K562 (cell line): ENCODE measurements around the gene SLTM. TPM values are rescaled to one million over a fixed set of nuclear protein-coding genes. Genes with fewer than 3 reads are reported as not detected.

Experiments
- ATAC-seq: fragments of 200-7000 bp; cut with Tn5 transposase; 3 replicates; pipeline ENCODE4 v1.9.1; 2020; ENCODE audit warnings: moderate library complexity
- BruUV-seq: library from RNA; stranded (reverse); fragments of 400-500 nt; replicated peaks from 2 replicates; lab custom pipeline; 2021; lab: Mats Ljungman, UMichigan
- CTCF ChIA-PET: fragments of 300-600 bp; formaldehyde crosslinking; extraction: SDS; loops from one replicate; lab custom pipeline; 2021; ENCODE audit warnings: low intra/inter-chr PET ratio; lab: Yijun Ruan, JAX
- POLR2A ChIA-PET: fragments of 300-600, 350-650 bp; sonication (Branson Sonifier 250); formaldehyde crosslinking; extraction: SDS; loops from one replicate; lab custom pipeline; 2021; ENCODE audit warnings: antibody characterized with exemption, inconsistent platforms; lab: Yijun Ruan, JAX
- DNase-seq, 4 experiments: peaks; one replicate each; pipeline versions ENCODE4 v3.0.0 to v3.0.0-alpha.2; 2011 to 2018; ENCODE audit warnings: low spot score in 3 of 4, mixed read lengths in 3 of 4; ENCODE audit errors: extremely low read depth in 1 of 4
- FAIRE-seq: peaks from 2 replicates; lab custom pipeline; 2011; peaks lifted over from hg19 to GRCh38; lab: Jason Lieb, UNC
- H2AFZ ChIP-seq: 2 replicates; pipeline ENCODE4 v1.6.0; 2011; ENCODE audit warnings: low read depth, low read length, control low read depth, inconsistent platforms
- H3K27ac ChIP-seq: fragments of 200-600 bp; 3 replicates; pipeline ENCODE4 v1.8.0; 2011; ENCODE audit warnings: low read depth, mild to moderate bottlenecking, control low read depth, inconsistent platforms, low read length, moderate library complexity, mixed read lengths; ENCODE audit errors: extremely low read depth
- H3K27me3 ChIP-seq, 2 experiments: fragments of 300-600 bp in 1 of 2; 2 replicates in 1 of 2; 3 replicates in 1 of 2; pipeline versions ENCODE4 v1.6.0 to v1.8.0; 2011; ENCODE audit warnings: inconsistent platforms in 2 of 2, low read length in 2 of 2, mild to moderate bottlenecking in 1 of 2, mixed read lengths in 1 of 2, moderate library complexity in 1 of 2; ENCODE audit not compliant: control insufficient read depth in 2 of 2, insufficient read depth in 2 of 2
- H3K36me3 ChIP-seq: fragments of 300-600 bp; 3 replicates; pipeline ENCODE4 v1.8.0; 2011; ENCODE audit warnings: mild to moderate bottlenecking, low read length, inconsistent platforms; ENCODE audit not compliant: control insufficient read depth, insufficient read depth
- H3K4me1 ChIP-seq, 2 experiments: fragments of 200-600 bp in 1 of 2; replicated peaks in 1 of 2; 2 replicates in 1 of 2; 3 replicates in 1 of 2; pipeline versions ENCODE4 v1.5.1 to v1.8.0; 2011; ENCODE audit warnings: inconsistent platforms in 2 of 2, low read length in 2 of 2, mild to moderate bottlenecking in 1 of 2, mixed read lengths in 1 of 2, moderate library complexity in 1 of 2; ENCODE audit not compliant: control insufficient read depth in 2 of 2, insufficient read depth in 2 of 2
- H3K4me2 ChIP-seq: 2 replicates; pipeline ENCODE4 v1.6.1; 2011; ENCODE audit warnings: low read length, control low read depth, inconsistent platforms, mixed read lengths; ENCODE audit not compliant: insufficient read depth
- H3K4me3 ChIP-seq: fragments of 200-600 bp; sonication (generic), shearing (Covaris generic); 2 replicates; pipeline ENCODE4 v1.5.1; 2016; ENCODE audit warnings: control low read depth, inconsistent platforms
- H3K79me2 ChIP-seq: fragments of 200-600 bp; 3 replicates; pipeline ENCODE4 v1.8.0; 2011; ENCODE audit warnings: low read length, inconsistent platforms; ENCODE audit not compliant: control insufficient read depth, insufficient read depth
- H3K9ac ChIP-seq, 2 experiments: 2 replicates each; pipeline versions ENCODE4 v1.6.0 to v1.6.1; 2011; ENCODE audit warnings: low read depth in 2 of 2, low read length in 2 of 2, control low read depth in 1 of 2, inconsistent platforms in 1 of 2, mild to moderate bottlenecking in 1 of 2, mixed read lengths in 1 of 2; ENCODE audit not compliant: insufficient read depth in 1 of 2
- H3K9me1 ChIP-seq: one replicate; pipeline ENCODE4 v1.6.0; 2011; ENCODE audit warnings: inconsistent platforms, mild to moderate bottlenecking, low read length, moderate library complexity; ENCODE audit not compliant: control insufficient read depth, insufficient read depth
- H3K9me3 ChIP-seq: replicated peaks from 2 replicates; pipeline ENCODE4 v1.5.1; 2011; ENCODE audit warnings: low read depth, low read length, inconsistent platforms; ENCODE audit not compliant: control insufficient read depth, insufficient read depth
- H4K20me1 ChIP-seq: replicated peaks from 2 replicates; pipeline ENCODE4 v1.6.1; 2011; ENCODE audit warnings: low read length, inconsistent platforms, mixed read lengths; ENCODE audit not compliant: control insufficient read depth, insufficient read depth
- IRF2 ChIP-seq: sonication (generic); formaldehyde crosslinking; IDR thresholded peaks from 2 replicates; pipeline ENCODE4 v1.8.1; 2022; ENCODE audit warnings: mild to moderate bottlenecking, missing genetic modification reagents
- MYBL2 ChIP-seq, 2 experiments: fragments of 450-650 bp in 1 of 2; sonication (generic) in 1 of 2; formaldehyde crosslinking in 1 of 2; IDR thresholded peaks; 2 replicates each; pipeline versions ENCODE4 v1.6.1 to v1.8.1; 2017 to 2022; ENCODE audit warnings: borderline replicate concordance in 1 of 2, inconsistent platforms in 1 of 2, low read depth in 1 of 2, mild to moderate bottlenecking in 1 of 2, missing genetic modification reagents in 1 of 2, moderate library complexity in 1 of 2
- POLR2G ChIP-seq: fragments of 200-400 bp; formaldehyde crosslinking; IDR thresholded peaks from 2 replicates; pipeline ENCODE4 v1.6.1; 2017; ENCODE audit warnings: low read depth, mild to moderate bottlenecking, antibody characterized with exemption, low read length, moderate library complexity
- ZNF444 ChIP-seq: fragments of 250-450 bp; sonication (Bioruptor Pico); IDR thresholded peaks from 2 replicates; pipeline ENCODE4 v1.4.0; 2020; ENCODE audit warnings: mild to moderate bottlenecking, moderate library complexity
- WGBS: fragments of 100-300 bp; shearing (Covaris generic); methylation state at CpG from one replicate; pipeline ENCODE4 v1.1.6; 2016; ENCODE audit warnings: low coverage, mixed read lengths; ENCODE audit not compliant: insufficient coverage; ENCODE audit errors: missing lambda C conversion rate; 5-methylcytosine and 5-hydroxymethylcytosine counted together
- in situ Hi-C: fragments of 300-500 bp; cut with MboI; formaldehyde crosslinking; loops from 4 replicates; pipeline ENCODE4 v1.15.0; 2018; ENCODE audit warnings: inconsistent platforms, mixed read lengths
- intact Hi-C: fragments of 100-400 bp; cut with micrococcal nuclease; formaldehyde crosslinking; loops from 2 replicates; pipeline ENCODE4 v1.14.2; 2022
- polyA plus RNA-seq, 8 experiments: library from polyadenylated mRNA; depleted of rRNA in 4 of 8; stranded (reverse) in 5 of 8; unstranded in 3 of 8; fragments of >200 nt; fragmentation: Nextera tagmentation in 2 of 8; fragmentation: Illumina TruSeq in 1 of 8; extraction: Ambion mirVana in 2 of 8; extraction: Trizol in 1 of 8; gene quantifications; 2 replicates each; pipeline versions ENCODE4 v1.2.1 to v1.2.3, GENCODE V29; 2011 to 2014; ENCODE audit warnings: inconsistent platforms in 1 of 8, missing spikeins in 1 of 8
- total RNA-seq, 7 experiments: library from RNA; depleted of rRNA in 6 of 7; stranded (reverse); fragments of >200 nt in 6 of 7; fragmentation: Illumina TruSeq in 2 of 7; extraction: Trizol in 2 of 7; gene quantifications; 2 replicates each; pipeline versions ENCODE4 v1.2.1 to v1.2.3, GENCODE V29; 2011 to 2021; ENCODE audit warnings: low replicate concordance in 1 of 7
- TF ChIP-seq, protein P1 (sequence below): sonication (generic); formaldehyde crosslinking; IDR thresholded peaks from 2 replicates; pipeline ENCODE4 v1.8.0; 2022; ENCODE audit warnings: mild to moderate bottlenecking, missing genetic modification reagents
- TF ChIP-seq, protein P2 (sequence below): IDR thresholded peaks from 2 replicates; pipeline ENCODE4 v1.6.1; 2016; ENCODE audit warnings: missing genetic modification characterization, missing compliant biosample characterization
- TF ChIP-seq, protein P3 (sequence below): sonication (generic); IDR thresholded peaks from 2 replicates; pipeline ENCODE4 v1.6.1; 2016

SLTM gene
- total and polyA plus RNA-seq, 9 of the 15 experiments (the other 6 are each of a cell fraction or from before 2014, with no cell fraction given), result 39.5 to 163 (median 102) TPM

GRCh38 chr15:58983261-58983660, 49.8 kb upstream of the SLTM start (continued):
- TF ChIP-seq, protein P1, sequence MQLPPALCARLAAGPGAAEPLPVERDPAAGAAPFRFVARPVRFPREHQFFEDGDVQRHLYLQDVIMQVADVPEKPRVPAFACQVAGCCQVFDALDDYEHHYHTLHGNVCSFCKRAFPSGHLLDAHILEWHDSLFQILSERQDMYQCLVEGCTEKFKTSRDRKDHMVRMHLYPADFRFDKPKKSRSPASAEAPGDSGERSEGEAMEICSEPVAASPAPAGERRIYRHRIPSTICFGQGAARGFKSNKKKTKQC (CRISPR knock-in tag), result no peak

GRCh38 chr15:58981808-58982475, 48.5 kb upstream of the SLTM start:
- WGBS, result 56% methylated on average over 3 of the region's 6 CpGs
- DNase-seq (no peak), ATAC-seq (no peak), FAIRE-seq (peak; percentile 48)
- no peak overlapping the region for H3K9ac ChIP-seq
- no peaks in the 10 kb centered on the region for H3K9me3 ChIP-seq
- no peak overlapping the region for H3K27ac ChIP-seq
- peak overlapping the region; percentile 34; the same call in 1 of the 2 replicates for H2AFZ ChIP-seq
- no peaks in the 10 kb centered on the region for H3K27me3 ChIP-seq
- CTCF ChIA-PET, result interaction anchor here (2.4 kb wide), 1 partner anchor 156 kb away, joined by 17 read pairs; no protein-coding TSS in a partner anchor
- H4K20me1 ChIP-seq, result no peaks in the 10 kb centered on the region
- in situ Hi-C loops (no loop called here), intact Hi-C loops (loop anchor here (2.0 kb wide), 2 partner anchors 511 to 547 kb away; no protein-coding TSS in a partner anchor)
- BruUV-seq, result no TSS peak
- H3K4me3 ChIP-seq, result no peak overlapping the region
- POLR2A ChIA-PET, result no interaction called here
- no peaks in the 10 kb centered on the region for H3K9me1 ChIP-seq
- TF ChIP-seq, protein P2, sequence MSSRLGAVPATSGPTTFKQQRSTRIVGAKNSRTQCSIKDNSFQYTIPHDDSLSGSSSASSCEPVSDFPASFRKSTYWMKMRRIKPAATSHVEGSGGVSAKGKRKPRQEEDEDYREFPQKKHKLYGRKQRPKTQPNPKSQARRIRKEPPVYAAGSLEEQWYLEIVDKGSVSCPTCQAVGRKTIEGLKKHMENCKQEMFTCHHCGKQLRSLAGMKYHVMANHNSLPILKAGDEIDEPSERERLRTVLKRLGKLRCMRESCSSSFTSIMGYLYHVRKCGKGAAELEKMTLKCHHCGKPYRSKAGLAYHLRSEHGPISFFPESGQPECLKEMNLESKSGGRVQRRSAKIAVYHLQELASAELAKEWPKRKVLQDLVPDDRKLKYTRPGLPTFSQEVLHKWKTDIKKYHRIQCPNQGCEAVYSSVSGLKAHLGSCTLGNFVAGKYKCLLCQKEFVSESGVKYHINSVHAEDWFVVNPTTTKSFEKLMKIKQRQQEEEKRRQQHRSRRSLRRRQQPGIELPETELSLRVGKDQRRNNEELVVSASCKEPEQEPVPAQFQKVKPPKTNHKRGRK, result peak; percentile 88
- TF ChIP-seq, protein P3, sequence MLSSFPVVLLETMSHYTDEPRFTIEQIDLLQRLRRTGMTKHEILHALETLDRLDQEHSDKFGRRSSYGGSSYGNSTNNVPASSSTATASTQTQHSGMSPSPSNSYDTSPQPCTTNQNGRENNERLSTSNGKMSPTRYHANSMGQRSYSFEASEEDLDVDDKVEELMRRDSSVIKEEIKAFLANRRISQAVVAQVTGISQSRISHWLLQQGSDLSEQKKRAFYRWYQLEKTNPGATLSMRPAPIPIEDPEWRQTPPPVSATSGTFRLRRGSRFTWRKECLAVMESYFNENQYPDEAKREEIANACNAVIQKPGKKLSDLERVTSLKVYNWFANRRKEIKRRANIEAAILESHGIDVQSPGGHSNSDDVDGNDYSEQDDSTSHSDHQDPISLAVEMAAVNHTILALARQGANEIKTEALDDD, result peak; percentile 74
- TF ChIP-seq ZNF444 (CRISPR knock-in tag) (no peak), IRF2 (CRISPR knock-in tag) (no peak), MYBL2 (IDR thresholded peaks at IDR 0.05; ENCODE audit: low read depth) (no peak), MYBL2 (CRISPR knock-in tag; IDR thresholded peaks at IDR 0.05; ENCODE audit: borderline replicate concordance) (no peak), POLR2G (no peak)
- no peak overlapping the region for H3K4me2 ChIP-seq
- no peaks in the 10 kb centered on the region; the same call in 2 of the 3 replicates for H3K79me2 ChIP-seq
- 0 out of 5 replicates have a peak, but pooled peaks cover 0 to 2% of the 10 kb centered on the region in 2 experiments for H3K4me1 ChIP-seq
- H3K36me3 ChIP-seq, result no peaks in the 10 kb centered on the region
